Hematopoietic multipotent progenitor cell treated with erythropoietin and hydrocortisone succinate and interleukin-3 and kit ligand, for 4 days (in vitro differentiated cells): ENCODE measurements around the gene SET.

Source experiments
- DNase-seq: peaks from one replicate; pipeline ENCODE4 v3.0.0-alpha.2; 2015

The SET gene

GRCh38 chr9:128732576-128732975, 43.6 kb downstream of the SET start:
- DNase-seq, result no peak

- DNase-seq, result peak; percentile 90
Observed at GRCh38 chr9:128733256-128733655, 44.2 kb downstream of the SET start.

GRCh38 chr9:128735373-128735772, 46.4 kb downstream of the SET start:
- DNase-seq, result no peak

- no peak for DNase-seq
Observed at GRCh38 chr9:128742401-128742800, 53.4 kb downstream of the SET start.

GRCh38 chr9:128743421-128743820, 54.4 kb downstream of the SET start:
- DNase-seq, result no peak
